ENCODE measurements around the gene TSGA10.
"Not testable (repeated sequence)": the region's sequence is repeated elsewhere in the genome, so short reads cannot be mapped to it uniquely, and the experiment has no call there.

TSGA10 gene

DNA sequence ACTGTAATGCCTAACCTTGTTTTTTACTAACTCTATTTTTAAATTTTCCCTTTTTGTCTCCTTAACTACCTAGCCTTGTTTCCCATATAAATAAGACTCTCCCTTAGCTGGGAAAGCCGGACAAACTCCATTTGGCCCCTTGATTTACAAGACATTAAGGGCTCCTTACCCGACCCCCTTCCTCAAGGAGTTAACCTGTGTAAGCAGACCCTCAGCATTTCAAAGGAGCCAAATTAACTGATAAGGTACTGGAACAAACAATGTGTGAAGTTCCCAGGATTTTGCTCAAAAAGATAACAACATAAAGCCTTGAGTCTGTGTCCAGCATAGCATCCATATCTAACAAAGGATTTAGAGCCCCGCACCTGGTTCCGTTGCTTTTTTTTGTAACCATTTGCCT is 72.9 kb downstream of the TSGA10 start:
- TF ChIP-seq, protein P1, sequence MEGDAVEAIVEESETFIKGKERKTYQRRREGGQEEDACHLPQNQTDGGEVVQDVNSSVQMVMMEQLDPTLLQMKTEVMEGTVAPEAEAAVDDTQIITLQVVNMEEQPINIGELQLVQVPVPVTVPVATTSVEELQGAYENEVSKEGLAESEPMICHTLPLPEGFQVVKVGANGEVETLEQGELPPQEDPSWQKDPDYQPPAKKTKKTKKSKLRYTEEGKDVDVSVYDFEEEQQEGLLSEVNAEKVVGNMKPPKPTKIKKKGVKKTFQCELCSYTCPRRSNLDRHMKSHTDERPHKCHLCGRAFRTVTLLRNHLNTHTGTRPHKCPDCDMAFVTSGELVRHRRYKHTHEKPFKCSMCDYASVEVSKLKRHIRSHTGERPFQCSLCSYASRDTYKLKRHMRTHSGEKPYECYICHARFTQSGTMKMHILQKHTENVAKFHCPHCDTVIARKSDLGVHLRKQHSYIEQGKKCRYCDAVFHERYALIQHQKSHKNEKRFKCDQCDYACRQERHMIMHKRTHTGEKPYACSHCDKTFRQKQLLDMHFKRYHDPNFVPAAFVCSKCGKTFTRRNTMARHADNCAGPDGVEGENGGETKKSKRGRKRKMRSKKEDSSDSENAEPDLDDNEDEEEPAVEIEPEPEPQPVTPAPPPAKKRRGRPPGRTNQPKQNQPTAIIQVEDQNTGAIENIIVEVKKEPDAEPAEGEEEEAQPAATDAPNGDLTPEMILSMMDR (IDR thresholded peaks at IDR 0.05; ENCODE audit: insufficient read depth, low read depth, low read length, missing control alignments) = no peak
- DNase-seq (ENCODE audit: low read depth) = no peak
- H3K4me3 ChIP-seq (ENCODE audit: low read depth, low read length) = no peak overlapping the region

DNA sequence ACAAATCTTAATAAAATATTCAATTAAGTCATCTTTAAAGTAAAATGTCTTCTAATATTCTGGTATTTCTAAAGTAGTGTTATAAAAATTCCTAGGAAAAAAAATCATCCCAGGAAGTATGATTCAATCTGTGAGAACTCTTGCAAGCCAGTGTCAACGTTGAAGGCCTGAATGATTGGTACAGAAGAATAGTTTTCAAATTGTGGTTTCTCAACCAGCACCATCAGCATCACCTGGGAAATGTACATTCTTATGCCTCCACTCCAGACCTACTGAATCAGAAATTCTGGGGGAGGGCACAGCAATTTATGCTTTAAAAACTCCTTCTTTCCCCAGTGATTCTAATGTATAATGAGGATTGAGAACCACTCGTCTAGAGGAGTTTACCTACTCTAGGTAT is 75.5 kb downstream of the TSGA10 start:
- TF ChIP-seq, protein P1 (IDR thresholded peaks at IDR 0.05; ENCODE audit: insufficient read depth, low read depth, low read length, missing control alignments) = no peak
- no peak for DNase-seq (ENCODE audit: low read depth)
- no peak overlapping the region for H3K4me3 ChIP-seq (ENCODE audit: low read depth, low read length)

GRCh38 chr2:99072551-99072950 is 82.2 kb downstream of the TSGA10 start:
- TF ChIP-seq, protein P1 (IDR thresholded peaks at IDR 0.05; ENCODE audit: insufficient read depth, low read depth, low read length, missing control alignments) = no peak
- no peak overlapping the region for H3K4me3 ChIP-seq (ENCODE audit: low read depth, low read length)
- DNase-seq (ENCODE audit: low read depth) = no peak

DNA sequence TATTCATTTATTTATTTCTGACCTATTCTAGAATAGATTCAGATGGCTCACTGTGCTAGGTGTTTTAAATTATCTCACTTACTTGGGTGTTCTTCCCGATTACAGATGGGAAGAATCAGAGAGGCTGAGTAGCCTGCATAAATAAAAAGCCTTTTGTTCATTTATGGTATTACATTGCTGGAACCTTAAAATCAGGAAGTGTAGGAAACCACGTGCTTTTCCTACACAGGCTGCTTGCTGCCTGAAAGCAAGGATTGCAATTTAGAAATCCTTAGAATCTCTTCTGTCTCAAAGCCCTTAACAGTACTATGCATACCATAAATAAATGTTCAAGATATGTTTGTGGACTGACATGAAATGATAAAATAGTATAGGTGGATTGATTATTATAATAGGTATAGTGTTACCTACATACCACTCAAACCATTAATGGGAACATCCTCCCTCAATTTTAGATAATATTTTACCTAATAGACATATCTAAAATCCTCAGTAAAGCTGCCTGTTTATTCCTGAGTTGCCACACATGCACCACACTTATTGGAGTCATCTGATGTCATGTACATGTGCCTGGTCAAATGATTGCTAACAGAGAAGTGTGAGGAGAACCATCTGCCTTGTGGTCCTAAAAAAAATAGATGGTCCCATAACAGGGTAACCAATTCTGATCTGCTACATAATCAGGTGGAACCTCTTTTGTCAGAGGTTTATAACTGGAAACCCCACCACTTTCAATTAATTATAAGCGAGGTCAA is 86.7 kb downstream of the TSGA10 start:
- no peak for DNase-seq (ENCODE audit: low read depth)
- TF ChIP-seq, protein P1 (IDR thresholded peaks at IDR 0.05; ENCODE audit: insufficient read depth, low read depth, low read length, missing control alignments) = no peak
- H3K4me3 ChIP-seq (ENCODE audit: low read depth, low read length) = no peak overlapping the region

GRCh38 chr2:99066075-99066958 is 88.4 kb downstream of the TSGA10 start:
- H3K4me3 ChIP-seq (ENCODE audit: low read depth, low read length) = peak overlapping the region; percentile 30
- peak; percentile 88 for DNase-seq (ENCODE audit: low read depth)
- TF ChIP-seq, protein P1 (IDR thresholded peaks at IDR 0.05; ENCODE audit: insufficient read depth, low read depth, low read length, missing control alignments) = peak; percentile 43

DNA sequence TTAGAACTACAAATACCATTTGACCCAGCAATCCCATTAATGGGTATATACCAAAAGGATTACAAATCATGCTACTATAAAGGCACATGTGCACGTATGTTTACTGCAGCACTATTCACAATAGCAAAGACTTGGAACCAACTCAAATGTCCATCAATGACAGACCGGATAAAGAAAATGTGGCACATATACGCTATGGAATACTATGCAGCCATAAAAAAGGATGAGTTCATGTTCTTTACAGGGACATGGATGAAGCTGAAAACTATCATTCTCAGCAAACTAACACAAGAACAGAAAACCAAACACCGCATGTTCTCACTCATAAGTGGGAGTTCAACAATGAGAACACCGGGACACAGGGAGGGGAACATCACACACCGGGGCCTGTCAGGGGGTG is 105.6 kb downstream of the TSGA10 start:
- DNase-seq (ENCODE audit: low read depth) = not testable (repeated sequence)

DNA sequence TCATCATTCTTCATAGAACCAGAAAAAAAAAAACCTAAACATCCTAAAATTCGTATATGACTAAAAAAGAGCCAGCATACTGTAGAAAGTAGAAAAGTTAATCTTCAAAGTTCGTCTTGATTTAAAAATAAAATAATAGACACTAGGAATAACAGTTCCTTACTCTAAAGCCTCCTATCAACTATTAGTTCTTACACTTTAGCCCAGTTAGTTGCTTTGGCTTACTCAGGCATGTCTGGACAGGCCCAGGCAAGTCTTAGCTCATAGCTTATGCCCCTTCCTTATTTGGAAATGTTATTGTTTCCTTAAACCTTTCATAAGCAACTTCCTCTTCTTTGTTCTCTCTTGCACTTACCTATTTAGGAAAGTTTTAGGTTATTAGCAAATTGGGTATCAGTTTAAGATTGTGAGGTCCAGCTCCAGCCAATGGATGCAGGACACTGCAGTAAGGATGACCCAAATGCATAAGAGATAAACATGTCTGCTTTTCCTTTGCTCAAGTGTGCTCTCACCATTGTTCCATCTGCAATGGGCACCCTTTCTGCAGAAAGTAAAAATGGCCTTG is 113.9 kb downstream of the TSGA10 start:
- not testable (repeated sequence) for H3K4me3 ChIP-seq (ENCODE audit: low read depth, low read length)
- DNase-seq (ENCODE audit: low read depth) = peak; percentile 11

More for the DNA sequence above, 105.6 kb downstream of the TSGA10 start:
- H3K4me3 ChIP-seq (ENCODE audit: low read depth, low read length) = not testable (repeated sequence)

Measured in GM12865 (cell line).